HEK293T (cell line): ENCODE data around the gene SHROOM1.

Experiments used
- CTCF ChIA-PET: fragments of 350-600 bp; formaldehyde crosslinking; extraction: SDS; loops from one replicate; lab custom pipeline; 2021; ENCODE audit warnings: antibody characterized with exemption, inconsistent platforms; lab: Yijun Ruan, JAX
- POLR2A ChIA-PET: fragments of 350-600 bp; formaldehyde crosslinking; extraction: SDS; loops from one replicate; lab custom pipeline; 2020; ENCODE audit warnings: antibody characterized with exemption, inconsistent platforms; lab: Yijun Ruan, JAX
- DNase-seq: peaks from one replicate; pipeline ENCODE4 v3.0.0; 2012; ENCODE audit warnings: mixed read lengths; ENCODE audit errors: extremely low spot score
- ARNT ChIP-seq: fragments of 450-650 bp; IDR thresholded peaks from 2 replicates; pipeline ENCODE4 v1.6.1; 2017; ENCODE audit warnings: mild to moderate bottlenecking
- BHLHE40 ChIP-seq: fragments of 450-650 bp; IDR thresholded peaks from 2 replicates; pipeline ENCODE4 v1.6.1; 2016; ENCODE audit warnings: mild to moderate bottlenecking, moderate library complexity, borderline replicate concordance
- CTBP1 ChIP-seq: fragments of 450-650 bp; IDR thresholded peaks from 2 replicates; pipeline ENCODE4 v1.6.1; 2016; ENCODE audit warnings: borderline replicate concordance
- ELF4 ChIP-seq: fragments of 450-650 bp; IDR thresholded peaks from 2 replicates; pipeline ENCODE4 v1.6.1; 2017; ENCODE audit warnings: antibody characterized with exemption
- FOXA1 ChIP-seq: fragments of 450-650 bp; IDR thresholded peaks from 2 replicates; pipeline ENCODE4 v1.6.1; 2016; ENCODE audit warnings: mild to moderate bottlenecking
- FOXK2 ChIP-seq: fragments of 450-650 bp; IDR thresholded peaks from 2 replicates; pipeline ENCODE4 v1.6.1; 2016; ENCODE audit warnings: mild to moderate bottlenecking
- FOXM1 ChIP-seq: fragments of 450-650 bp; IDR thresholded peaks from 2 replicates; pipeline ENCODE4 v1.6.1; 2017; ENCODE audit warnings: mild to moderate bottlenecking, borderline replicate concordance
- HDGF ChIP-seq: fragments of 450-650 bp; IDR thresholded peaks from 2 replicates; pipeline ENCODE4 v1.6.1; 2017; ENCODE audit warnings: antibody characterized with exemption, borderline replicate concordance
- L3MBTL2 ChIP-seq: fragments of 450-650 bp; conservative IDR thresholded peaks from 2 replicates; pipeline ENCODE4 v1.6.1; 2016; ENCODE audit warnings: mild to moderate bottlenecking
- LEF1 ChIP-seq: fragments of 450-650 bp; IDR thresholded peaks from 2 replicates; pipeline ENCODE4 v1.6.1; 2017; ENCODE audit warnings: mild to moderate bottlenecking, borderline replicate concordance
- NFRKB ChIP-seq: fragments of 450-650 bp; IDR thresholded peaks from 2 replicates; pipeline ENCODE4 v1.6.1; 2016; ENCODE audit warnings: mild to moderate bottlenecking, moderate library complexity
- PKNOX1 ChIP-seq: fragments of 450-650 bp; IDR thresholded peaks from 2 replicates; pipeline ENCODE4 v1.6.1; 2016
- SP1 ChIP-seq: fragments of 450-650 bp; IDR thresholded peaks from 2 replicates; pipeline ENCODE4 v1.6.1; 2017
- SUZ12 ChIP-seq: fragments of 450-650 bp; IDR thresholded peaks from 2 replicates; pipeline ENCODE4 v1.6.1; 2016; ENCODE audit warnings: mild to moderate bottlenecking
- TARDBP ChIP-seq: fragments of 450-650 bp; IDR thresholded peaks from 2 replicates; pipeline ENCODE4 v1.6.1; 2016
- ZNF384 ChIP-seq: fragments of 450-650 bp; IDR thresholded peaks from 2 replicates; pipeline ENCODE4 v1.6.1; 2016

The SHROOM1 gene

GRCh38 chr5:132822650-132823480, 7.6 kb downstream of the SHROOM1 start:
- no peak for DNase-seq
- ChIA-PET POLR2A (interaction anchor here (1.5 kb wide), 1 partner anchor 44 kb away, joined by 3 read pairs; the partner anchor contains the start of genes GDF9 and UQCRQ), CTCF (no interaction called here)

GRCh38 chr5:132821791-132822190, 8.7 kb downstream of the SHROOM1 start:
- ChIA-PET POLR2A (interaction anchor here (2.5 kb wide), 1 partner anchor 9 kb away, joined by 22 read pairs; the partner anchor contains the start of gene SHROOM1), CTCF (interaction anchor here (0.6 to 3.8 kb wide), 4 partner anchors 10 to 105 kb away, joined by 5 to 40 read pairs (median 16); partner anchors contain the start of genes CCNI2 and SHROOM1)
- no peak for DNase-seq
- TF ChIP-seq PKNOX1 (no peak), ELF4 (no peak), TARDBP (no peak), L3MBTL2 (no peak), BHLHE40 (no peak), FOXK2 (no peak), FOXM1 (no peak), ZNF384 (no peak), NFRKB (no peak), HDGF (no peak), SP1 (no peak), LEF1 (no peak), SUZ12 (no peak), CTBP1 (no peak), FOXA1 (no peak), ARNT (no peak)

More at GRCh38 chr5:132822650-132823480, 7.6 kb downstream of the SHROOM1 start:
- no peak for TF ChIP-seq SUZ12
- no peak for TF ChIP-seq HDGF
- TF ChIP-seq LEF1, result no peak
- TF ChIP-seq ARNT, result no peak
- TF ChIP-seq PKNOX1, result no peak
- no peak for TF ChIP-seq BHLHE40
- TF ChIP-seq L3MBTL2, result no peak
- TF ChIP-seq FOXM1, result no peak
- TF ChIP-seq ZNF384, result no peak
- TF ChIP-seq CTBP1, result no peak
- TF ChIP-seq FOXA1, result no peak
- TF ChIP-seq ELF4, result no peak
- TF ChIP-seq TARDBP, result no peak
- no peak for TF ChIP-seq FOXK2
- no peak for TF ChIP-seq SP1
- TF ChIP-seq NFRKB, result no peak

- POLR2A ChIA-PET, result interaction anchor here (1.7 to 2.5 kb wide), 2 partner anchors 9 to 67 kb away, joined by 7 to 22 read pairs; partner anchors contain the start of gene SHROOM1
- no peak for DNase-seq
- CTCF ChIA-PET, result interaction anchor here (0.6 to 3.8 kb wide), 10 partner anchors 10 to 412 kb away, joined by 3 to 40 read pairs (median 7); partner anchors contain the start of genes CCNI2 and SHROOM1
These were observed 9.1 kb downstream of the SHROOM1 start for GRCh38 chr5:132821350-132821749.

GRCh38 chr5:132820162-132820754, 10.2 kb downstream of the SHROOM1 start:
- ChIA-PET CTCF (interaction anchor here (0.6 to 4.1 kb wide), 30 partner anchors 8 to 1230 kb away, joined by 3 to 40 read pairs (median 4); partner anchors contain the start of genes CCNI2, GDF9, KIF3A and SHROOM1), POLR2A (interaction anchor here (0.8 to 2.5 kb wide), 5 partner anchors 9 to 66 kb away, joined by 3 to 22 read pairs (median 3); partner anchors contain the start of gene SHROOM1)
- no peak for TF ChIP-seq HDGF
- no peak for TF ChIP-seq ZNF384
- no peak for TF ChIP-seq SUZ12
- TF ChIP-seq TARDBP, result no peak
- TF ChIP-seq FOXM1, result no peak
- no peak for TF ChIP-seq CTBP1
- TF ChIP-seq LEF1, result no peak
- TF ChIP-seq BHLHE40, result no peak
- TF ChIP-seq L3MBTL2, result no peak
- no peak for TF ChIP-seq SP1
- no peak for TF ChIP-seq FOXK2
- TF ChIP-seq FOXA1, result no peak
- TF ChIP-seq ELF4, result no peak
- TF ChIP-seq ARNT, result no peak
- TF ChIP-seq PKNOX1, result no peak
- TF ChIP-seq NFRKB, result no peak
- DNase-seq, result peak; percentile 86

More at GRCh38 chr5:132821350-132821749, 9.1 kb downstream of the SHROOM1 start:
- TF ChIP-seq SUZ12 (no peak), ARNT (no peak), ZNF384 (no peak), ELF4 (no peak), FOXM1 (no peak), SP1 (no peak), LEF1 (no peak), BHLHE40 (no peak), CTBP1 (no peak), NFRKB (no peak), FOXA1 (no peak), PKNOX1 (no peak), L3MBTL2 (no peak), FOXK2 (no peak)
